IPS DF 6.9 (cell line): ENCODE data around the gene FBLL1.

ENCODE experiments used
- DNase-seq: peaks from one replicate; pipeline ENCODE4 v3.0.0-alpha.2; 2013; ENCODE audit warnings: low read depth, low spot score
- H3K27ac ChIP-seq: one replicate; pipeline ENCODE4 v1.5.1; 2013; ENCODE audit warnings: low read length, control low read depth
- H3K27me3 ChIP-seq: 2 replicates; pipeline ENCODE4 v1.6.1; 2013; ENCODE audit warnings: mild to moderate bottlenecking, low read length; ENCODE audit not compliant: control insufficient read depth, insufficient read depth
- H3K36me3 ChIP-seq: 2 replicates; pipeline ENCODE4 v1.6.1; 2013; ENCODE audit warnings: low read length; ENCODE audit not compliant: control insufficient read depth, insufficient read depth
- H3K4me1 ChIP-seq: 2 replicates; pipeline ENCODE4 v1.6.1; 2013; ENCODE audit warnings: low read length; ENCODE audit not compliant: control insufficient read depth, insufficient read depth
- H3K4me3 ChIP-seq: 2 replicates; pipeline ENCODE4 v1.5.1; 2013; ENCODE audit warnings: mild to moderate bottlenecking, low read length
- H3K9me3 ChIP-seq: 2 replicates; pipeline ENCODE4 v1.6.1; 2013; ENCODE audit warnings: low read length, inconsistent platforms; ENCODE audit not compliant: control insufficient read depth, insufficient read depth
- WGBS: extraction: QIAGEN DNeasy Blood & Tissue Kit; methylation state at CpG from one replicate; pipeline ENCODE4 v1.1.7; 2013; ENCODE audit warnings: mixed read lengths, missing lambda C conversion rate; ENCODE audit not compliant: insufficient read length, insufficient coverage; 5-methylcytosine and 5-hydroxymethylcytosine counted together

Gene FBLL1

GRCh38 chr5:168578006-168578405, 48.9 kb downstream of the FBLL1 start:
- Histone ChIP-seq H3K9me3 (no peaks in the 10 kb centered on the region), H3K36me3 (no peaks in the 10 kb centered on the region), H3K27me3 (no peaks in the 10 kb centered on the region), H3K4me3 (peak overlapping the region; percentile 86; the same call in 1 of the 2 replicates), H3K4me1 (peaks cover 2% of the 10 kb centered on the region; the same call in 1 of the 2 replicates), H3K27ac (no peak overlapping the region)
- no peak for DNase-seq
- WGBS: no CpG with 5 or more reads among the region's 3 CpGs

- H3K27ac ChIP-seq: no peak within 1 kb of the TSS
- no peaks in the 10 kb centered on the region for H3K27me3 ChIP-seq
- WGBS: no CpG with 5 or more reads among the region's 63 CpGs
- H3K9me3 ChIP-seq: no peaks in the 10 kb centered on the region
- no peaks in the 10 kb centered on the region for H3K36me3 ChIP-seq
- H3K4me3 ChIP-seq: peak within 1 kb of the TSS; percentile 86
- H3K4me1 ChIP-seq: peaks cover 2% of the 10 kb centered on the region; the same call in 1 of the 2 replicates
- DNase-seq: no peak
Observed at GRCh38 chr5:168578538-168579487, 49.7 kb downstream of the FBLL1 start, which contains the start of gene PANK3. Gene PANK3, minus strand, starts transcription at chr5:168579368. Its CDS starts 85 bp downstream, at chr5:168579283.

GRCh38 chr5:168579488-168580226, 50.6 kb downstream of the FBLL1 start:
- peak overlapping the region; percentile 86; the same call in 1 of the 2 replicates for H3K4me3 ChIP-seq
- WGBS: no CpG with 5 or more reads among the region's 52 CpGs

GRCh38 chr5:168580227-168580508, 51.1 kb downstream of the FBLL1 start:
- no CpG with 5 or more reads among the region's 3 CpGs for WGBS
- H3K4me1 ChIP-seq: peaks cover 2% of the 10 kb centered on the region; the same call in 1 of the 2 replicates
- H3K4me3 ChIP-seq: peak overlapping the region; percentile 28; the same call in 1 of the 2 replicates
- H3K9me3 ChIP-seq: no peaks in the 10 kb centered on the region
- H3K36me3 ChIP-seq: no peaks in the 10 kb centered on the region
- H3K27ac ChIP-seq: no peak overlapping the region
- H3K27me3 ChIP-seq: no peaks in the 10 kb centered on the region
- DNase-seq: no peak

More at GRCh38 chr5:168579488-168580226, 50.6 kb downstream of the FBLL1 start:
- peak; percentile 99 for DNase-seq
- no peaks in the 10 kb centered on the region for H3K9me3 ChIP-seq
- no peaks in the 10 kb centered on the region for H3K36me3 ChIP-seq
- no peaks in the 10 kb centered on the region for H3K27me3 ChIP-seq
- H3K27ac ChIP-seq: no peak overlapping the region
- peaks cover 2% of the 10 kb centered on the region; the same call in 1 of the 2 replicates for H3K4me1 ChIP-seq
